Measurements from ENCODE around the gene MDM1.

GRCh38 chr12:68348419-68348818, 16.3 kb upstream of the MDM1 start:
- TF ChIP-seq CTCF (IDR thresholded peaks at IDR 0.05) (no peak), POLR2A (IDR thresholded peaks at IDR 0.05) (no peak)

Data from thyroid gland (tissue), 4 donors.